Stimulated activated CD8-positive, alpha-beta memory T cell treated with anti-CD3 and anti-CD28 coated beads, Interleukin-2, amount 100 ng/mL, for 48 hours (primary cell): ENCODE results near the gene PSMA7.

Source experiments
- DNase-seq, 2 donors: peaks; one replicate each; pipeline ENCODE4 v3.0.0-alpha.2; 2020; ENCODE audit warnings: low read depth in 2 of 2

PSMA7 gene

GRCh38 chr20:62143081-62143956 lies at the start of gene PSMA7, which contains the start of gene SS18L1:
PSMA7 (minus strand) TSS chr20:62143394; CDS start chr20:62143303, 91 bp downstream.
SS18L1 (plus strand) TSS chr20:62143769; CDS start chr20:62143821, 52 bp downstream.
- peak; percentile 73 to 83 for DNase-seq

- no peak for DNase-seq
Observed at GRCh38 chr20:62192635-62193034, 49.4 kb upstream of the PSMA7 start.

GRCh38 chr20:62191781-62192559 lies 48.8 kb upstream of the PSMA7 start:
- DNase-seq: no peak

- DNase-seq: no peak
Observed at GRCh38 chr20:62190639-62191411, 47.6 kb upstream of the PSMA7 start.

- DNase-seq: no peak
Observed at GRCh38 chr20:62186887-62187866, 44.0 kb upstream of the PSMA7 start.

DNA sequence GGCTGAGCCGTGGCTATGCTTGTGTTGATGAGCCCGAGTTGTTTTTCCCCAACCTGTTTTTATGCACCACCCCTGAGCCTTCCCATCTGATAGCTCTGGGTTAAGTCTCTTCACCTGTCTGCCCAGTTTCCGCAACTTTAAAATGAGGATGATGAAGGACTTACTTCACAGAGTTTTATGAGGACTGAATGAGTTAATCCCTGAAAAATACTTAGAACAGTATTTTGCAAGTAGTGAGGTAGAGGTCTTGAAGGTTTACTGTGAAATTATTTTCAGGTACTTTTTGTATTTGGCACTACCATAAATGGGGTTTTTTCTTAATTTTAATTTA lies 42.9 kb upstream of the PSMA7 start:
- DNase-seq: no peak

- DNase-seq: no peak
Observed at GRCh38 chr20:62183426-62184142, 40.4 kb upstream of the PSMA7 start.

DNA sequence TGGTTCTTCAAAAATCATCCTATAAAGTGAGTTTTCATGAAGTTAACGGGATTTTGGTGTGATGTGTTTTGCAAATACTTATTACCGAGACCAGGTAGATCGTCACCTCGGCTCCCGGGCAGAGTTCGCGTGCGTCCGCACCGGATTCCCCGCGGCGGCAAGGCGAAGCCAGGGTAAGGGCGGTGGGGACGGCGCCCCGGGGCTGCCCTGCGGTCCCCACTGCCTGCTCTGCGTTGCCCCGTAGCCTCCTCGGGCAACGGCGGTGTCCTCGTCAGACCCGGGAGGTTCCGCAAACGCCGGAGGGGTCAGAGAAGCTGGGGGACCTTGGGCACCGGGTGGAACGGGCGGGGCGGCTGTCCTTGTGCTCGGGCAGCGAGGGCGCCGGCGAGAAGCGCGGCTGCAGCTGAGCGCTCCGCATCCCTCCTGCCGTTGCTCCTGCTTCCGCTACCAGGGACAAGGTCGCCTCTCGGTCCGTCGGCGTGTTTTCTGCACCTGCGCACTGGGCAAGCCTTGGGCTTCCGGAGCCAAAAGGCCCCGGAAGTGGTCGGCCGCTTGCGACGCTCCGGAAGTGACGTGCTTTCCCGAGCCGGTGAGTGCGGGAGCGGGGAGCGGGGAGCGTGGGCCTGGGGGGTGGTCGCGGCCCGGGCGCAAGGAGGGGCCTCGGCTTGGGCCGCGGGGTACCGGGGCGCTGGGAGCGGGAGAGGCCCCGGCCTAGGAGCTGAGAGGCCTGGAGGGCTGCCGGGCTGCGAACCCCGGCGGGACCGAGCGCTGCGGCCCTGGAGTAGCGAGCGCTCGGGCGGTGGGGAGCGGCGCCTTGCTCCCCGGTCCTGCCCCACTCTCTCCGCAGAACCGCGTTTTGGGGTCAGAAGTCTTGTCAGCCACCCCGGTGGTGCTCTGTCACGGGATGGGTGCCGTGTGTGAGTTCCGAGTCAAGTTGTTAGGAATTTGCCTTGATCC lies 39.6 kb upstream of the PSMA7 start, which contains the start of gene MTG2:
MTG2 (plus strand) TSS at position 560 of the 957 bp plus-strand sequence. CDS start 10,393 bp downstream, outside the sequence.
- DNase-seq: peak; percentile 92 to 93

GRCh38 chr20:62181808-62182207 lies 38.6 kb upstream of the PSMA7 start:
- no peak for DNase-seq

- DNase-seq: no peak
Observed at GRCh38 chr20:62179162-62179504, 35.9 kb upstream of the PSMA7 start.

DNA sequence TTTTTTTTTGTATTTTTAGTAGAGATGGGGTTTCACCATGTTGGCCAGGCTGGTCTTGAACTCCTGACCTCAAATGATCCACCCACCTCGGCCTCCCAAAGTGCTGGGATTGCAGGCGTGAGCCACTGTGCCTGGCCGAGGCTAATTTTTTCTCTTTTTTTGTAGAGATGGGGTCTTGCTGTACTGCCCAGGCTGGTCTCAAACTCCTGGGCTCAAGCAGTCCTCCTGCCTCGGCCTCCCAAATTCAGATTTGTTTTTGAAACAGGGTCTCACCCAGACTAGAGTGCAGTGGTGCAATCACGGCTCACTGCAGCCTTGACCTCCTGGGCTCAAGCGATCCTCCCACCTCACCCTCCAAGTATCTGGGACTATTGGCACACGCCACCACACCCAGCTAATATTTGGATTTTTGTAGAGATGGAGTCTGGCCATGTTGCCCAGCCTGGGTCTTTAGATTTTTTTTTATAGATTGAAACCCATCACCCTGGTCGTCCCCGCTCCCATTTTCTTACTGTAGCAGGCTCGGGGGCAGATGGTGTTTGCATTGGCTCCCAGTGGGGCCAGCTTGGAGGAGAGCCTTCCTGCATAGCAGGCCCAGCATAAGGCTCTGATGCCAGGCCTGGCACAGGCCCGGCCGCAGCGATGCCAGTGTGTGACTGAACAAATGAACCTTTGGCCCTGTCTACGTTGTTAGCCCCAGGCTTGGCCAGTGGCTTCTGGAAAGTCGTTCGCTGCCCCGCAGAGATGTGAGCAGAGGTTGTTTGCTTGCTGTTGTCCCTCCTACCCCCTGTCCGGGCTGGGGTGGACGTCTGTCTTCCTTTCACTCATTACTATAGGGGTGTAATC lies 35.3 kb upstream of the PSMA7 start:
- DNase-seq: no peak

DNA sequence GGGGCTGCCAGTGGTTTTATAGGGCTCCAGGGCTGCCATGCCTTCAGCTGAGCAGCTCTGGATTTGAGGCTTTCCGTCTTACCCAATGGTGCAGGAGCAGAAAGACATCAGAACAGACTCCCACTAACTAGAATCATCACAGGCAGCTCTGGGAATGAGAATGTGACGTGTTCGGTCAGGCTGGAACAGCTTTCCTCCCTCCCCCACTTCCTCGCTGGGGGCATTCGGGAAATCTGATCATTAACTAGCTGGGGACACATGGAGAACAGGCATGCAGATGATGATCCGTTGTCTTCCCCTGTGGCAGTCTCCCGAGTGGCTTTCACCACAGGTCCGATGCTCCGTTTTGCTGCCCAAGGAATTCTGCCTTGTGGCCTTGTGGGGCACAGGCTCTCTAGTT lies 34.1 kb upstream of the PSMA7 start:
- no peak for DNase-seq

- no peak for DNase-seq
Observed at GRCh38 chr20:62176866-62177265, 33.7 kb upstream of the PSMA7 start.

GRCh38 chr20:62175711-62176110 lies 32.5 kb upstream of the PSMA7 start:
- no peak for DNase-seq

GRCh38 chr20:62174870-62175624 lies 31.9 kb upstream of the PSMA7 start:
- no peak for DNase-seq

DNA sequence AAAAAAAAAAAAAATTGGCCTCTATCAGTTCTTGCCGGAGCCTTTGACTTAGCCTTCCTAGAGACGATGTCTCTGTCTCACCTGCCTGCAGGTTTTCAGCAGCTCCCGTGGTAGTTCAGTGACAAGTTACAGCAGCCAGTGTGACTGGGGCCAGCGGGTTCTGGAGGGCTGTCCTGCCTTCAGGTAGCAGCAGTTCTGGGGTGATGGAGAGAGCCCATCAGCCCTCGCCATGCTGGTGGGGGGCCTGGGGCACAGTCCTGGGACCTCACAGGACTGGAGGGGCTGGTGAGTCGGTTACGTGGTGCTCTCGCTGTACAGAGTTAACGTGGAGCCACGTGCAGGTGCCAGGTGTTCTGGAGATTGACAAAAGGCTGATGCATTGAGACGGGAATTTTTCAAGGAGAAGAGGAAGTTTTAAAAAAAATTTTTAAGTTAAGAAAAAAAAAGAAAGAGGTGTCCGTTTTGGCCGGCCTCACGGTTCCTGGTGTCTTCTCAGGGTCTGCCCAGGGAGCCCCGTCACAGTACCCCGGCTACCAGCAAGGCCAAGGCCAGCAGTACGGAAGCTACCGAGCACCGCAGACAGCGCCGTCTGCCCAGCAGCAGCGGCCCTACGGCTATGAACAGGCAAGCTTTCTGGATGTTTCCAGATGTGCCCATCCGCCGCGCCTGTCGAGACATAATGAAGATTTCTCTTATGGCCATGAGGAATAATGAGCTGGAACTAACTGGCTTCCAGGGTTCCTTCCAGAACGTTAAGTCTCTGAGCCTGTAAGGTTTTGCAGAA lies 31.0 kb upstream of the PSMA7 start:
- no peak for DNase-seq

GRCh38 chr20:62172666-62173065 lies 29.5 kb upstream of the PSMA7 start:
- no peak for DNase-seq
